Spleen (tissue), 11 donors: ENCODE measurements around the gene RERE. TPM values are rescaled to one million over a fixed set of nuclear protein-coding genes. Genes with fewer than 3 reads are reported as not detected.

ENCODE experiments used
- DNase-seq: peaks from one replicate; pipeline ENCODE4 v3.0.0-alpha.2; 2020
- H3K27ac ChIP-seq, 8 donors: fragments of 200-600 bp; sonication (generic) in 7 of 8; 1 replicate in 4 of 8; 2 replicates in 4 of 8; pipeline versions ENCODE4 v1.5.0 to v1.8.0; 2016 to 2021; ENCODE audit warnings: inconsistent platforms in 4 of 8, mild to moderate bottlenecking in 4 of 8, moderate library complexity in 1 of 8
- H3K27me3 ChIP-seq, 7 donors: fragments of 200-600 bp; sonication (generic) in 6 of 7; replicated peaks in 1 of 7; 1 replicate in 4 of 7; 2 replicates in 3 of 7; pipeline versions ENCODE4 v1.5.0 to v1.8.0; 2016 to 2021; ENCODE audit warnings: inconsistent platforms in 3 of 7, mild to moderate bottlenecking in 1 of 7
- H3K36me3 ChIP-seq, 6 donors: fragments of 200-600 bp; sonication (generic) in 5 of 6; 1 replicate in 4 of 6; 2 replicates in 2 of 6; pipeline versions ENCODE4 v1.5.0 to v1.8.0; 2016 to 2021; ENCODE audit warnings: inconsistent platforms in 2 of 6
- H3K4me1 ChIP-seq, 6 donors: fragments of 200-600 bp; sonication (generic) in 5 of 6; 1 replicate in 3 of 6; 2 replicates in 3 of 6; pipeline versions ENCODE4 v1.5.0 to v1.8.0; 2016 to 2021; ENCODE audit warnings: inconsistent platforms in 3 of 6
- H3K4me3 ChIP-seq, 8 donors: fragments of 200-600 bp; sonication (generic) in 7 of 8; 1 replicate in 4 of 8; 2 replicates in 4 of 8; pipeline versions ENCODE4 v1.5.0 to v1.8.0; 2016 to 2021; ENCODE audit warnings: inconsistent platforms in 4 of 8, mild to moderate bottlenecking in 4 of 8, moderate library complexity in 2 of 8
- H3K9me3 ChIP-seq, 8 donors: fragments of 200-600 bp; sonication (generic) in 7 of 8; 1 replicate in 4 of 8; 2 replicates in 4 of 8; pipeline versions ENCODE4 v1.5.0 to v1.8.0; 2016 to 2021; ENCODE audit warnings: inconsistent platforms in 4 of 8
- CTCF ChIP-seq, 11 experiments: fragments of 200-600 bp in 7 of 11; fragments of 450-650 bp in 4 of 11; sonication (generic) in 4 of 11; IDR thresholded peaks in 8 of 11; conservative IDR thresholded peaks in 3 of 11; 1 replicate in 7 of 11; 2 replicates in 4 of 11; pipeline versions ENCODE4 v1.4.0 to v1.8.0; 2016 to 2021; ENCODE audit warnings: antibody characterized with exemption in 11 of 11, inconsistent platforms in 4 of 11, mild to moderate bottlenecking in 1 of 11
- POLR2A ChIP-seq, 3 donors: fragments of 450-650 bp; IDR thresholded peaks; one replicate each; pipeline ENCODE4 v1.5.1; 2017; ENCODE audit warnings: antibody characterized with exemption in 3 of 3, mild to moderate bottlenecking in 1 of 3
- POLR2AphosphoS5 ChIP-seq, 3 donors: sonication (generic); formaldehyde crosslinking; IDR thresholded peaks; one replicate each; pipeline ENCODE4 v1.5.1; 2017; ENCODE audit warnings: antibody characterized with exemption in 3 of 3
- WGBS, 5 donors: extraction: QIAGEN DNeasy Blood & Tissue Kit in 3 of 5; methylation state at CpG; one replicate each; pipeline versions ENCODE4 v1.1.5 to v1.1.7; 2013 to 2018; 5-methylcytosine and 5-hydroxymethylcytosine counted together
- intact Hi-C: fragments of 100-400 bp; cut with DNase I; formaldehyde crosslinking; loops from one replicate; pipeline ENCODE4 v1.15.0; 2023; ENCODE audit warnings: low total_unique reads
- polyA plus RNA-seq, 3 donors: library from polyadenylated mRNA; stranded (reverse); fragments of 200-250 nt; gene quantifications; one replicate each; pipeline ENCODE4 v1.2.1, GENCODE V29; 2013
- total RNA-seq, 7 donors: library from RNA; depleted of rRNA in 3 of 7; stranded (reverse); fragments of >200 nt in 3 of 7; fragmentation: NEBNext Ultra II Directional in 4 of 7; extraction: Animal tissue kit (Norgen Biotek cat#: 25700) in 4 of 7; gene quantifications; one replicate each; pipeline versions ENCODE4 v1.1.0 to v1.2.1, GENCODE V29; 2016 to 2021
- donor health status: healthy with polysubstance abuse.
- donor health status: DM: no; HTN: no; CAD: no; lungs with moderate emphysema.
- donor health status: DM: no; HTN: no; CAD: no.
- donor health status: Bipolar disorder and iron deficiency.
- donor health status: healthy.
- donor health status: DM: no; HTN: no; CAD: no.
- donor health status: DM: yes; HTN: yes; CAD: no.

Gene RERE
- total and polyA plus RNA-seq, 10 donors, result 10.3 to 149 (median 117) TPM

- no peak for TF ChIP-seq POLR2A (IDR thresholded peaks at IDR 0.05)
- TF ChIP-seq POLR2AphosphoS5 (IDR thresholded peaks at IDR 0.05), result no peak
- TF ChIP-seq CTCF (IDR thresholded peaks at IDR 0.05 in 8 of 11, conservative IDR thresholded peaks at IDR 0.05 in 3 of 11), result no peak
- no peak for DNase-seq
- WGBS, 5 donors, result 14 to 21% (median 18%) methylated on average over 3 to 4 of the region's 4 CpGs
- intact Hi-C loops, result no loop called here
- peak overlapping the region; percentile 93 to 99 (median 96) for H3K27ac ChIP-seq
- no peaks in the 10 kb centered on the region for H3K27me3 ChIP-seq
- H3K36me3 ChIP-seq, result no peaks in the 10 kb centered on the region
- peaks cover 14 to 78% (median 65%) of the 10 kb centered on the region in 6 donors for H3K4me1 ChIP-seq
- peak overlapping the region; percentile 64 to 81 (median 74) for H3K4me3 ChIP-seq
- no peaks in the 10 kb centered on the region for H3K9me3 ChIP-seq
Measured at GRCh38 chr1:8818325-8818775, 910 bp upstream of the RERE start.

- TF ChIP-seq CTCF (IDR thresholded peaks at IDR 0.05 in 8 of 11, conservative IDR thresholded peaks at IDR 0.05 in 3 of 11) (no peak), POLR2A (IDR thresholded peaks at IDR 0.05) (no peak), POLR2AphosphoS5 (IDR thresholded peaks at IDR 0.05) (no peak)
- Histone ChIP-seq H3K4me3 (peak overlapping the region; percentile 64 to 81 (median 74)), H3K27ac (peak overlapping the region; percentile 93 to 99 (median 96)), H3K27me3 (no peaks in the 10 kb centered on the region), H3K9me3 (no peaks in the 10 kb centered on the region), H3K4me1 (peaks cover 17 to 78% (median 60%) of the 10 kb centered on the region in 6 donors), H3K36me3 (no peaks in the 10 kb centered on the region)
- DNase-seq, result peak; percentile 86
- WGBS, 5 donors, result 0 to 1% (median 1%) methylated on average over 39 to 41 of the region's 41 CpGs
- intact Hi-C loops, result no loop called here
Measured at GRCh38 chr1:8816831-8817411, 519 bp downstream of the RERE start.

GRCh38 chr1:8816264-8816663 is 1.2 kb downstream of the RERE start:
- no peak for DNase-seq
- WGBS, 5 donors, result 2 to 6% (median 3%) methylated on average over 3 of the region's 3 CpGs
- Histone ChIP-seq H3K27me3 (no peaks in the 10 kb centered on the region), H3K9me3 (no peaks in the 10 kb centered on the region), H3K27ac (peak overlapping the region in 7 of 8 donors; percentile 93 to 99 (median 96)), H3K4me1 (peaks cover 17 to 78% (median 58%) of the 10 kb centered on the region in 6 donors), H3K36me3 (no peaks in the 10 kb centered on the region), H3K4me3 (peak overlapping the region in 7 of 8 donors; percentile 69 to 81 (median 77))
- intact Hi-C loops, result no loop called here
- TF ChIP-seq POLR2A (IDR thresholded peaks at IDR 0.05), result no peak
- TF ChIP-seq POLR2AphosphoS5 (IDR thresholded peaks at IDR 0.05), result no peak
- TF ChIP-seq CTCF (IDR thresholded peaks at IDR 0.05 in 8 of 11, conservative IDR thresholded peaks at IDR 0.05 in 3 of 11), result no peak

- no peak for DNase-seq
- H3K27ac ChIP-seq, result peak overlapping the region in 6 of 8 donors; percentile 93 to 99 (median 96)
- TF ChIP-seq CTCF (IDR thresholded peaks at IDR 0.05 in 8 of 11, conservative IDR thresholded peaks at IDR 0.05 in 3 of 11), result no peak
- no peak for TF ChIP-seq POLR2A (IDR thresholded peaks at IDR 0.05)
- TF ChIP-seq POLR2AphosphoS5 (IDR thresholded peaks at IDR 0.05), result no peak
- no peaks in the 10 kb centered on the region for H3K9me3 ChIP-seq
- WGBS, 5 donors, result 1 to 13% (median 9%) methylated on average over 2 of the region's 2 CpGs
- intact Hi-C loops, result no loop called here
- peak overlapping the region in 4 of 8 donors; percentile 9 to 81 (median 77) for H3K4me3 ChIP-seq
- H3K4me1 ChIP-seq, result peaks cover 17 to 78% (median 56%) of the 10 kb centered on the region in 6 donors
- H3K36me3 ChIP-seq, result no peaks in the 10 kb centered on the region
- no peaks in the 10 kb centered on the region for H3K27me3 ChIP-seq
Measured at GRCh38 chr1:8815582-8816151, 1.8 kb downstream of the RERE start.
